GM10266 (cell line): ENCODE results near the gene NEUROD1.

Experiments
- DNase-seq: peaks from one replicate; pipeline ENCODE4 v3.0.0; 2012; ENCODE audit errors: extremely low spot score
- CTCF ChIP-seq: IDR thresholded peaks from 2 replicates; pipeline ENCODE4 v1.5.1; 2012; ENCODE audit warnings: mild to moderate bottlenecking, low read depth; ENCODE audit not compliant: control insufficient read depth, insufficient read depth; ENCODE audit errors: missing control alignments

Gene NEUROD1

GRCh38 chr2:181683518-181684453 is 3.5 kb upstream of the NEUROD1 start:
- TF ChIP-seq CTCF: no peak
- DNase-seq: no peak

GRCh38 chr2:181682795-181683517 is 2.6 kb upstream of the NEUROD1 start:
- no peak for TF ChIP-seq CTCF
- DNase-seq: no peak

- no peak for DNase-seq
- TF ChIP-seq CTCF: no peak
These were observed 1.9 kb upstream of the NEUROD1 start for GRCh38 chr2:181682026-181682789.

GRCh38 chr2:181680937-181681811 is 857 bp upstream of the NEUROD1 start:
- no peak for DNase-seq
- TF ChIP-seq CTCF: no peak

GRCh38 chr2:181679544-181679979 is 755 bp downstream of the NEUROD1 start:
- no peak for DNase-seq
- no peak for TF ChIP-seq CTCF

- no peak for TF ChIP-seq CTCF
- no peak for DNase-seq
These were observed 1.3 kb downstream of the NEUROD1 start for GRCh38 chr2:181678861-181679543.
